T-helper 1 cell (primary cell): ENCODE data around the gene PLK4.
"Not testable (repeated sequence)": the region's sequence is repeated elsewhere in the genome, so short reads cannot be mapped to it uniquely, and the experiment has no call there.

Experiments used
- DNase-seq, 5 donors: peaks; one replicate each; pipeline ENCODE4 v3.0.0-alpha.2; 2012 to 2020
- total RNA-seq, 4 donors: gene quantifications; one replicate each; lab custom pipeline; 2026; lab: John Stamatoyannopoulos, UW

Gene PLK4
- 3.4 to 7.7 (median 4.0) reads per million in 4 donors for total RNA-seq

DNA sequence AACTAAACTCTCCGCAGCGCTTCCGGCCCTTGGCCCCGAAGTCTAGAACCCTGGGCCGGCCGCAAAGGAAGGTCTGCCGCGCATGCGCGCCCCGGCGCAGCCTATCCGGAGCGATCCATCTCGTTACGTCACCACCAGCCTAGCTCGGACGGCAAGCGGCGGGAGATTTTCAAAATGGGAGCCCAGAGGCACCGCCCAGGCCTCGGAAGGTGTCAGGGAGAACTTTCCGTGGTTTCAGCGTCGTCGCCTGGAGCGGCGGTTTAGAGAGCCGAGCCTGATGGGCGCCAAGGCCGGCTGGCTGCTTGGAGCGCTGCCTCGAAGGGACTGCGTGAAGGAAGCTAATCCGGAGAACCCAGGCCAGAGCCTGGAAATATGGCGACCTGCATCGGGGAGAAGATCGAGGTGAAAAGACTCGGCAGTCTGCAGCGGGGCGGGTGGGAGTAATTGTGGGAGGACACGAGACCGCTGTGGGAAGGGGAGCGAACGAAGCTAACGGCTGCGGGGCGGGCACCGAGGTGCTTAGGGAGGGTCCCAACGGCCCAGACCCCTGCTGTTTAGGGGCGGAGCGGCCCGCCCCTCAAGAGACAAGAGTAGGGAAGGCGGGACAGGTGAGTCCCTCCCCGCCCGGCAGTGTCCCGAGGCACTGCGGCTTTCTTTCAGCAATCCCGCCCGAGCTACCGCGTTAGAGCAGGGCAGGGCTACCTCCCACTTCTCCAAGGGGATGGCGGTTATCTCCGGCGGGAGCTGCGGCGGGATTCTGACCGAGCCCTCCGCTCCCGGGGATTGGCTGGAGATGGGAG, at the start of gene PLK4:
Gene PLK4 (plus strand): TSS at position 131 of the 800 bp plus-strand sequence. CDS start 242 bp downstream, at position 373.
- DNase-seq, result peak; percentile 82 to 98 (median 88)

DNA sequence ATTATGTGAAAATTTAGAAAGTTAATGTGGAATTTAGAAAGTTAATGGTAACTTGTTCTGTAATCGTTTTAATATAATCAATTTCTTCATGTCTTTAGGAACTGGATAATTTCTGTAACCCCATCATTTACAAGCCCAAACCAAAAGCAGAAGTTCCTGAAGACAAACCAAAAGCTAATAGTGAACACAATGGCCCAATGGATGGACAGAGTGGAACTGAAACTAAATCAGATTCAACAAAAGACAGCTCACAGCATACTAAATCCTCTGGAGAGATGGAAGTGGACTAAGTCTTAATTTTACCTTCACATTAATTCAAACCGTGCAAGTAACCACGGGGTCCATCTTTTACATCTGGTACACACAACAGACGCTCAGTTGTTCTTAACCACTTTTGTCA, 48.1 kb upstream of the PLK4 start:
- no peak for DNase-seq

DNA sequence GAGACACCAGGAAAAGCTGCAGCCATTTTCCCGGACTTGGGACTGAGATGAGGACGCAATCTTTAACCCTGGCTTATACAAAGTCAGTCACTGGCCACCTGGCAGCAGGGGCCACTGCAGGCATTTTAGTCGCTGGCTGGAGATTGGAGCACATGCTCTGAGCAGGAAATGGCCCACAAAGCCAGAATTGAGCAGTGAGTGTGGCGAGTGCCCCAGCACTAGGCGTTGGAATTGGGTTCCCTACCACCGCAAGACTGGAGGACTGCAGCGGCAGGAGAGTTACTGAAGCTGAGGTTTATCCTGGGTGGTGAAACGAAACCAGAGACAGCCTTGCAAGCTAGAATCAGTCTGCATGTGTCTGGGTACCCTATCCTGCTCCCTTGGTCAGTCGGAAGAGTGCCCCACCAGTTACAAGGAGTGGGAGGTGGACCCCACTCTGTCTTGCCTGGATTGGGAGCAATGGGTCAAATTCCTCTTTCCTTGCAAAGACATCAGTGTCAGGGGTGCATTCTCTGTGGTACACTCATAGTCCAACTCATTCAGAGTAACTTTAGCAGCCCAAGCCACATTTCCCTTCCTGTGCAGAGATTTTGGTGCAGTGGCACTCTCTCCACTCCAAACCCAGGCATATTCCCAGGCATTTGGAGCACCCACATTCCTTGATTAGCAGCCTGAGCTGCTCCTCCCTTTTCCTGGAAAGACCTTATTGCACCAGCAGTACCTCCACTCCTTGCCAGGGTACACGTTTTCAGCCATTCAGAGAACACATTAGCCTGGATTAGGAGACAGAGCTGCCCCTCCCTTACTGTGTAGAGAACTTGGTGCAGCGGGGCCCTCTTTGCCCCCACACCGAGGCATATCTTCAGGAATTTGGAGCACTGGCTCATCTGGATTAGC, 36.7 kb upstream of the PLK4 start:
- DNase-seq, result no peak

DNA sequence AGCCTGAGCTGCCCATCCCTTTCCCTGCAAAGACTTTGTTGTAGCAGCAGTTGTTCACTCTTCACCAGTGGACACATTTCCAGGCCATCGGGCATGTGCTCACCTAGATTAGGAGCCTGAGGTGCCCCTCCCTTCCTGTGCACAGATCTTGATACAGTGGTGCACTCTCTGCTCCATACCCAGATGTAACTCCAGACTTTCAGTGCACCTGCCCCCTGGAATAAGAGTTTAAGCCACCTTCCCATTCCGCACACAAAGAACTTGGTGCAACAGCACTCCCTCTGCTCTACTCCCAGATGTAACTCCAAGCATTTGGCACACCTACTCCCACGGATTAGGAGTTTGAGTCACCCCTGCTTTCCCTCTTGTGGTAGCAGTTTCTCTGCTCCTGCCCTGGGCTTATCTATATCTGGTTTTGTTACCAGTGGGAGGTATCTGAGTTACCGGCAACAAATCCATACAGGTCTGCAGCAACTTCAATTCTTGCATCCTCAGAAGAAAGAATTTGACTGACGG, 36.0 kb upstream of the PLK4 start:
- DNase-seq, result no peak

DNA sequence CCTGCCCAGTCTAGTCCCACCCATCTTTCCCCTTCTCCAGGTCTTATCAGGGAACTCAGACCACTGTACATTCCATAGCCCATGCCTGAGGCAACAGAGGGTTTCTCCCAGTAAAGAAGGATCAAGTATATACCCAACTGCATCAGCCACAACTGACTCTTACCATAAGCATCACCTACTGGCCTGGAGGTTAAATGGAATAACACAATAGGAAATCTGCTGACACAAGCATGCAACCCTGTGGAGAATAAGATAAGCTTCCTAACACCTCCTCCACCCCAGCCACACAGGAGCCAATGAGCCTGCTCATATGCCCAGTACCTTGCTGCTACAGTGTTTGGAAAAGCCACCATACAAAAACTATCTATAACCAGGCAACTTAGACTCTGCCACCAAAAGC, 34.6 kb upstream of the PLK4 start:
- no peak for DNase-seq

DNA sequence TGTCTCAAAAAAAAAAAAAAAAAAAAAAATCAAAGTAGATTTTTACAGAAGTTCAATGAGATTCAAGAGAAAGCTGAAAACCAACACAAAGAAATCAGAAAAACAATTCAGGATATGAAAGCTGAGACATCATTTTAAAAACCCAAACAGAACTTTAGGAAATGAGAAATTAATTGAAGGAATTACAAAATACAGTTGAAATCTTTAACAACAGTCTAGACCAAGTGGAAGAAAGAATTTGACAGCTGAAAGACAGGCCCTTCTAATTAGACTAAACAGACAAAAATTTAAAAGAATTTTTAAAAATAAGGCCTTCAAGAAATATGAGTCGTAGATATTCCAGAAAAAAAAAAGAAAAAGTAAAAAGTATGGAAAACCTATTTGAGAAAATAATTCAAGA, 33.9 kb upstream of the PLK4 start:
- DNase-seq, result no peak

DNA sequence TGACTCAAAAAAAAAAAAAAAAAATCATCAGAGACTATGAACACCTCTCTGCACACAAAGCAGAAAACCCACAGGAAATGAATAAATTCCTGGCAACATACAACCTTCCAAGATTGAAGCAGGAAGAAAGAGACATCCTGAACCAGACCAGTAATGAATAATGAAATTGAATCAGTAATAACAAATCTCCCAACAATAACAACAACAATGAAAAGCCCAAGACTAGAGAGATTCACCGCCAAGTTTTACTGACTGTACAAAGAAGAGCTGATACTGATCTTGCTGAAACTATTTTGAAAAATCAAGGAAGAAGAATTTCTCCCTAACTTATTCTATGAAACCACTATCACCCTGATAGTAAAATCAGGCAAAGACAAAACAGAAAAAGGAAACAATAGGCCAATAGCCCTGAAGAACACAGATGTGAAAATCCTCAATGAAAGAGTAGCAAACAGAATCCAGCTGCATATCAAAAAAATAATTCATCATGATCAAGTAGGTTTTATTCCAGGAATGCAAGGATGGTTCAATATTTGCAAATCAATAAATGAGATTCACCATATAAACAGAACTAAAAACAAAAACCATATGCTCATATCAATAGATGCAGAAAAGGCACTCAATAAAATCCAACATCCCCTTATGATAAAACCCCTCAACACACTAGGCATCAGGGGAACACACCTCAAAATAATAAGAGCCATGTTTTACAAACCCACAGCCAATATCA, 31.0 kb upstream of the PLK4 start:
- DNase-seq, result no peak

DNA sequence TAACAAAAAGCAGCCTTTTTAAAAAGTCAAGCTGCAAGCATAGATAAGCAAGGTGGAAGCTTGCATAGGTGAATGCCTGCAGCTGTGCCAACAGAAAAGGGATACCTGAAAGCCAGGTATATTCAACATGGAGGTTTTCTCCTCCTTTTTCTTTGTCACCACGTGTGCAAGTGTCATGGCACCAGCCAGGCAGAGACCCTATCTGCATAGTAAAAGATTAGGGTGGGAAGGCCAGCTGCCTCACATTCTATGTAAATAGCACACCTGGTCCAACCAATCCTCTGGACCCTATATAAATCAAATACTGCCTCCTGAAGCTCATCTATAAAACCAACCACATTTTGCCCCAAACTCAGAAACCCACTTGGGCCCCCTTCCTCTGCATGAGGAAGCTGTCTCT, 28.0 kb upstream of the PLK4 start:
- no peak for DNase-seq

DNA sequence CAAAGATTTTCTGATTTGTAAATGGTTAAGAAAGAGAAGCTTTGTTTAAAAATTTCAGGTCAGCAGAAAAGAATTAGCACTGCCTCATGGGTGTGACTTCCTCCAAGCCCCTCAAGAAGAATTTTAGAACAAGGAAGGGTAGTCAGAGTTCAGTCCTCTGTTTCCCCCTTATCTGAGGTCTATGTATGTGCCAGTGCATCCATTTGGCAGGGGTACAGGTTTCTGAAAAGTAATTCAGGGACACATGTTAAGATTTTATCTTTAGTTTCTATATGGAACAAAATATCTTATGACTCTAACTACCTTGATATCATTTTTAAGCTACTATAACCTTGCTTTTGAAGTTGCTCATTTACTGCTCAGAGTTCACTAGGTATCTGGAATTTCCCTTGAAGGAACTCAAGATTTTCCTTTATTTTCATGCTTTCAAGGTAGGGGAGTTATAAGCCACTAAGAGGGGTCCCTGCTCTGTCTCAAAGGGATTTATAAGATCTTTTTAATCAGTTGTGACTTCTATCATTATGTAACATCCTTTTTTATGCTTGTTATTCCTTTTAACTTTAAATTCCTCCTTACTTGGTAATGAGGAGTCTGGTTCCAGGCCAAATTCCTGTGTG, 24.4 kb upstream of the PLK4 start:
- no peak for DNase-seq

DNA sequence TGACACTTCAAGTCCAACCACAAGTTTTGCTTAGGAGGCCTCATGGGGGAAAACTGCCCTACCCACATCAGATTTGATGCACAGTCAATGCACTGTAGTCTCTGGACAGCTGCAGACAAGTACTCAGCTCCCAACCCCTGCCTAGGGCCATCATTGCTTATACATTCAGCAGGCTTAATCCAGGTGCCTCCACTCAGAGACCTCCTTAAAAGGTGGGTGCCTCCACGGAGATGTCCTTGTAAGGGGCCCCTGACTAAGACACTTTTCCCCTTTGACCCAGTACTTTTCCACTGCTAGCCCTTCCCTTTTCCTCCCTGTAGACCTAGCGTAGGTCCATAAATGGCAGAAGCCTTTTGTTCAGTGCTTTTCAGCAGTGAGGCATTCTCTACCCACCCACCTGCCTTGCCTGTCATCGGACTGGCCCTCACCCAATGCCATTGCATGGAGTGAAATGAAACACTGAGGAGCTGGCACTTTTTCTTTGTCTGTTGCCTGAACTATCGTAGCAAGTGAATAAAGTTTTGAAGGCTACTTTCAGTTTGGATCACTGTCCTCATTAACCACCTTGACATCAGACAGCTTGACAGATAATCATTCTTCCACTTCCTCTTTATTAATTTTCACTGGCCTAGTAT, 23.8 kb upstream of the PLK4 start:
- DNase-seq, result no peak

DNA sequence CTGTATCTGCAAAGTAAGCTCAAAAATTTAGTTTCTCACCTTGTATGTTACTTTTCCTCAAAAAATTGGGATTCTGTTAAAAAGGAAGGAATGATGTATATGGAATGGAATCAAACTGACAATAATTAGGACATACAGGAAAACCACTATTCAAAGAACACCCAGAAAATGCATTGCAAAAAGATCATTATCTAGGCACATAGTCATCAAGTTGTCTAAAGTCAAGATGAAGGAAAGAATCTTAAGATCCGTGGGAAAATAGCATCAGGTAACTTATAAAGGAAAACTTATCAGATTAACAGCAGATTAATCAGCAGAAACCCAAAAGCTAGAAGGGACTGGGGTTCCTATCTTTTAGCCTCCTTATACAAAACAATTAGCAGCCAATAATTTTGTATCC, 23.1 kb upstream of the PLK4 start:
- DNase-seq, result no peak

DNA sequence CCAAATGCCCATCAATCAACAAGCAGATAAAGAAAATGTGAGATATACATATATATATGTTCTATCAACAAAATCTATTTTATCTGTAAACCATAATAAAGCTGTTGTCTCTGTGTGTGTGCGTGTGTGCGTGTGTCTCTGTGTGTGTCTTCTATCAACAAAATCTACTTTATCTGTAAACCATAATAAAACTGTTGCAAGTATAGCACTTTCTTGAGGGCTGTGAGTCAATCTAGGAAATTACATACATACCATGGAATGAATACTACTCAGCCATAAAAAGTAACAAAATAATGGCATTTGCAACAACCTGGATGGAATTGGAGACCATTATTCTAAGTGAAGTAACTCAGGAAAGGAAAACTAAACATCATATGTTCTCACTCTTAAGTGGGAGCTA, 12.5 kb upstream of the PLK4 start:
- no peak for DNase-seq

DNA sequence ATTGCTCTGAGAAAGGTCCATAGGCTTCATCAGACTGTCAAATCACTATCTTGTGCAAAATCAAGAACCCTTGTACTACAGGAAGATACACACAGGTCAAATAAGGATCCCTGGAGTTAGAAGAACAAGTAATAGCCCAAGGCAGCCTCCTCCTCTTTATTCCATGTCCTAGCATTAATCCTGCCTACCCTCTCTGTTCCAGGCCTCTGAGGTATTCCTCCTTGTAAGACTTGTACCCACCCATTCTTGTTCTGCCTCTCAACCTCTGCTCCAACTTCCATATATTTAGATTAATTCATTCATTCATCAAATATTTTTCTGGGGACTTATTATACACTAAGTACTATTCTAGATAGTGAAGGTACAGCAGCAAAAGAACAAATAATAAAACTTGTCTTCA, 10.4 kb upstream of the PLK4 start:
- no peak for DNase-seq

DNA sequence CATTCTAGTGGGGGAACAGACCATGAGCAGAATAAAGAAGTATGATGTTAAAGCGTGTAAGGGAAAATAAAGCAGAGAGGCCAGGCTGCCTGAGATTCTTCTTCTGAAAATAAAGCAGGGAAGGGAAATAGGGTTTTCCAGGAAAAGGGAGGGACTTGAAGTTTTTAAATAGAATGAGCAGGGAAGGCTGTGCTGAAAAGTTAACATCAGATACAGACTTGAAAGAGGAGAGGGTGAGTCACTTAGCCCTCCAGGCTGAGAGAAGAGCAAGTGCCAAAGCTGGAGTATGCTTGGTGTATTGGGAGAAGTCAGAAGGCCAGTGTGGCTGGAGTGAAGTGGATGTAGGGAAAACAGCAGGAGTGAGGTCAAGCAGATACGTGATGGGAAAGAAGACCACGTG, 10.0 kb upstream of the PLK4 start:
- no peak for DNase-seq

DNA sequence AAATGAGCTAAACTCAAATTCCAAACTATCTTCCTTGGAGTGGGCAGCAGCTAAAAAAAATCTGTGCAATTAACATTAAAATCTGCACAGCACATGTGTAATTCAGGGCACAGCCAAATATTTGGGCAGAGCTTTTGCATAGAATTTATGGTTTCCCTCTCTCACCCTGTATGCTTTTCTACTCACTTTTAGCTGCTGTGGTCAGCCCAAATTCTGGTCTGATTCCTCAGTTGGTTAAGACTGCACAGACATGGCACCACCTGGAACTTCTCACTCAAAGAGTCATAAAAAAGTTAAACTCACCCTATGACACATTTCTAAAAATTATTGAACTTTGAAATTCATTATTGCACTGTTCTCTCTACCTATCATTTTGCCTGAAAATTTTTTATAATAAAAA, 4.9 kb upstream of the PLK4 start:
- DNase-seq, result no peak

DNA sequence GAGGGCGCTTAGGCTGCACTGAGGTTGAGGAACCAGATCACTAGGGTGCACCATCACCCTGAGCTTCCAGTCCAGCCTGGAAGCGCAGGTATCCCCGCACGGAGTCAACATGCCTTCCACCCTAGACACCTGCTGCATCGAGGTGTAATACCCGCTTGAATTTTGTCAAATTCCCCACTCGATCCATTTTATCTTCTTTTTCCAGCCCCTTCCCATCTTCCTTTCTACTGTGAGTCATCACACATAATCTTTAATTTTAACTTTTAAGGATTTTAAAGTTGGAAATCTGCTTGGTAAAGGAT, 821 bp downstream of the PLK4 start:
- no peak for DNase-seq

DNA sequence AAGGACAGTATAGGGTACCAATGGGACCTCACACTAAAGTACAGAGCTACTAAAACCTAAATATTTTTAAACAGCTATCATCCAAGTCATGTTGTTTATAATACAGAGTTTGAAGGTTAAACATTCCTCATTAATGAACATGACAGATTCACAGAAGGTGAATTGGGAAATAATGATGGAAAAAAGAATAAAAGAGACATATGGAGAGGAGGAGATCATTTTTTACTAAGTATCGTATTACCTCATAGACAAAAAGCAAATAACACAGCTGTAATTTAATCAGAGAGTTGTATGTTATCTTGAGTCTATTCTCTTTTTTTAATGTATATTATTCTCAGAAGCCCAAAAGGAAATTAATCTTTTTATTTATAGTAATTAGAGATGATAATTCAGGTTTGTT, 7.9 kb downstream of the PLK4 start:
- no peak for DNase-seq

DNA sequence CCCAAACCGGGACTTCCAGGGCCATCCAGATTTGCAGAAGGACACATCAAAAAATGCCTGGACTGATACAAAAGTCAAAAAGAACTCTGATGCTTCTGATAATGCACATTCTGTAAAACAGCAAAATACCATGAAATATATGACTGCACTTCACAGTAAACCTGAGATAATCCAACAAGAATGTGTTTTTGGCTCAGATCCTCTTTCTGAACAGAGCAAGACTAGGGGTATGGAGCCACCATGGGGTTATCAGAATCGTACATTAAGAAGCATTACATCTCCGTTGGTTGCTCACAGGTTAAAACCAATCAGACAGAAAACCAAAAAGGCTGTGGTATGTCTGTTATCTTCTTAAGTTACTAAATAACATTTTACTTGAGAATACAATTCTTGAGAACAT, 9.2 kb downstream of the PLK4 start:
- no peak for DNase-seq

DNA sequence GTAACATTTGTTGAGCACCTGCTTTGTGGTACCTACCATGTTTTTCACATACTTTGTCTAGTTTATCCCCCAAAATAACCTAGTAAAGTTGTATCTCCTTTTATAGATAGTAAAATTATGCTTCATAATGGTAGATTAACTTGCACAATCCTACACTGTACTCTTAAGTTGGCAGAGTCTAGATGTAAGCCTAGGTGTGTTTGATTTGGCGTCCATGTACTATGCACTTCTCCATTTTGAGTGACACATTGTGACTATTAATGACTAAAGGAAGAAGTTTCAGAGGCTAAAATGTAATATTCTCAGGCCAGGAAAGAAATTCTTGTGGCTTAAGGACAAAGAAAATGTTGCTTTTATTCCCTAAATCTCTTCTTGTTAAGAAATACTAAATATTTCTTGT, 15.4 kb downstream of the PLK4 start:
- DNase-seq, result no peak

DNA sequence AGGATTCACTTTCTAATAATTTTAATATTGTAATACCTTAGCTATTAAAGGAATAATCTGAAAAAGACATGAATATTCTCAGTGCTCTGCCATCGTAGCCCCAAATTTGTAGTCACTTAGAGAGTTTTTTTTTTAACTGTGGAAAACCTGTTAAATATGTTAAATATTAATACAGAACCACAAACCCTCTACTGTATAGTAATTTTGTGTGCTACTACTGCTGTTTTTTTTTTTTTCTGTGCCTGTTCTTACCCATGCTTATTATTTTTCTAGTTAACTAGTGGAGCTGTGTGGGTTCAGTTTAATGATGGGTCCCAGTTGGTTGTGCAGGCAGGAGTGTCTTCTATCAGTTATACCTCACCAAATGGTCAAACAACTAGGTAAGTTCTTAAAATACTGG, 15.8 kb downstream of the PLK4 start:
- DNase-seq, result no peak

DNA sequence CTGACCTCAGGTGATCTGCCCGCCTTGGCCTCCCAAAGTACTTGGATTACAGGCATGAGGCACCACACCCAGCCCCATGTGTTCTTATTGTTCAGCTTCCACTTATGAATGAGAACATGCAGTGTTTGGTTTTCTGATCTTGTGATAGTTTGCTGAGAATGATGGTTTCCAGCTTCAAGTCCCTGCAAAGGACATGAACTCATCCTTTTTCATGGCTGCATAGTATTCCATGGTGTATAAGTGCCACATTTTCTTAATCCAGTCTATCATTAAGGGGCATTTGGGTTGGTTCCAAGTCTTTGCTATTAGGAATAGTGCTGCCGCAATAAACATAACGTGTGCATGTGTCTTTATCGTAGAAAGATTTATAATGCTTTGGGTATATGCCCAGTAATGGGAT, 19.0 kb downstream of the PLK4 start:
- not testable (repeated sequence) for DNase-seq

DNA sequence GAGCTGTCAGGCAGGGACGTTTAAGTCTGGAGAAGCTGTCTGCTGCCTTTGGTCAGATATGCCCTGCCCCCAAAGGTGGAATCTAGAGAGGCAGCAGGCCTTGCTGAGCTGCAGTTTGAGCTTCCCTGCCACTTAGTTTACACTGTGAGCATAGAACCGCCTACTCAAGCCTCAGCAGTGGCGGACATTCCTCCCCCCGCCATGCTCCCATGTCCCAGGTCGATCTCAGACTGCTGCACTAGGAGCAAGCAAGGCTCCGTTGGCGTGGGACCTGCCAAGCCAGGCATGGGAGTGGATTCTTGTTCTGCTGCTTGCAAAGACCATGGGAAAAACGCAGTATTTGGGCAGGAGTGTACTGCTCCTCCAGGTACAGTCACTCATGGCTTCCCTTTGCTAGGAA, 24.3 kb downstream of the PLK4 start:
- no peak for DNase-seq
